K562 (cell line): ENCODE results near the gene SUMF2. TPM values are rescaled to one million over a fixed set of nuclear protein-coding genes. Genes with fewer than 3 reads are reported as not detected.
A peak's percentile ranks its signal among the peaks of the same experiment; 100 is the strongest.
"Not testable (repeated sequence)": the region's sequence is repeated elsewhere in the genome, so short reads cannot be mapped to it uniquely, and the experiment has no call there.

Experiments
- ATAC-seq: fragments of 200-7000 bp; cut with Tn5 transposase; 3 replicates; pipeline ENCODE4 v1.9.1; 2020; ENCODE audit warnings: moderate library complexity
- BruUV-seq: library from RNA; stranded (reverse); fragments of 400-500 nt; replicated peaks from 2 replicates; lab custom pipeline; 2021; lab: Mats Ljungman, UMichigan
- CTCF ChIA-PET: fragments of 300-600 bp; formaldehyde crosslinking; extraction: SDS; loops from one replicate; lab custom pipeline; 2021; ENCODE audit warnings: low intra/inter-chr PET ratio; lab: Yijun Ruan, JAX
- POLR2A ChIA-PET: fragments of 300-600, 350-650 bp; sonication (Branson Sonifier 250); formaldehyde crosslinking; extraction: SDS; loops from one replicate; lab custom pipeline; 2021; ENCODE audit warnings: antibody characterized with exemption, inconsistent platforms; lab: Yijun Ruan, JAX
- DNase-seq, 4 experiments: peaks; one replicate each; pipeline versions ENCODE4 v3.0.0 to v3.0.0-alpha.2; 2011 to 2018; ENCODE audit warnings: low spot score in 3 of 4, mixed read lengths in 3 of 4; ENCODE audit errors: extremely low read depth in 1 of 4
- FAIRE-seq: peaks from 2 replicates; lab custom pipeline; 2011; peaks lifted over from hg19 to GRCh38; lab: Jason Lieb, UNC
- H2AFZ ChIP-seq: 2 replicates; pipeline ENCODE4 v1.6.0; 2011; ENCODE audit warnings: low read depth, low read length, control low read depth, inconsistent platforms
- H3K27ac ChIP-seq: fragments of 200-600 bp; 3 replicates; pipeline ENCODE4 v1.8.0; 2011; ENCODE audit warnings: low read depth, mild to moderate bottlenecking, control low read depth, inconsistent platforms, low read length, moderate library complexity, mixed read lengths; ENCODE audit errors: extremely low read depth
- H3K27me3 ChIP-seq, 2 experiments: fragments of 300-600 bp in 1 of 2; 2 replicates in 1 of 2; 3 replicates in 1 of 2; pipeline versions ENCODE4 v1.6.0 to v1.8.0; 2011; ENCODE audit warnings: inconsistent platforms in 2 of 2, low read length in 2 of 2, mild to moderate bottlenecking in 1 of 2, mixed read lengths in 1 of 2, moderate library complexity in 1 of 2; ENCODE audit not compliant: control insufficient read depth in 2 of 2, insufficient read depth in 2 of 2
- H3K36me3 ChIP-seq: fragments of 300-600 bp; 3 replicates; pipeline ENCODE4 v1.8.0; 2011; ENCODE audit warnings: mild to moderate bottlenecking, low read length, inconsistent platforms; ENCODE audit not compliant: control insufficient read depth, insufficient read depth
- H3K4me1 ChIP-seq, 2 experiments: fragments of 200-600 bp in 1 of 2; replicated peaks in 1 of 2; 2 replicates in 1 of 2; 3 replicates in 1 of 2; pipeline versions ENCODE4 v1.5.1 to v1.8.0; 2011; ENCODE audit warnings: inconsistent platforms in 2 of 2, low read length in 2 of 2, mild to moderate bottlenecking in 1 of 2, mixed read lengths in 1 of 2, moderate library complexity in 1 of 2; ENCODE audit not compliant: control insufficient read depth in 2 of 2, insufficient read depth in 2 of 2
- H3K4me2 ChIP-seq: 2 replicates; pipeline ENCODE4 v1.6.1; 2011; ENCODE audit warnings: low read length, control low read depth, inconsistent platforms, mixed read lengths; ENCODE audit not compliant: insufficient read depth
- H3K4me3 ChIP-seq: fragments of 200-600 bp; sonication (generic), shearing (Covaris generic); 2 replicates; pipeline ENCODE4 v1.5.1; 2016; ENCODE audit warnings: control low read depth, inconsistent platforms
- H3K79me2 ChIP-seq: fragments of 200-600 bp; 3 replicates; pipeline ENCODE4 v1.8.0; 2011; ENCODE audit warnings: low read length, inconsistent platforms; ENCODE audit not compliant: control insufficient read depth, insufficient read depth
- H3K9ac ChIP-seq, 2 experiments: 2 replicates each; pipeline versions ENCODE4 v1.6.0 to v1.6.1; 2011; ENCODE audit warnings: low read depth in 2 of 2, low read length in 2 of 2, control low read depth in 1 of 2, inconsistent platforms in 1 of 2, mild to moderate bottlenecking in 1 of 2, mixed read lengths in 1 of 2; ENCODE audit not compliant: insufficient read depth in 1 of 2
- H3K9me1 ChIP-seq: one replicate; pipeline ENCODE4 v1.6.0; 2011; ENCODE audit warnings: inconsistent platforms, mild to moderate bottlenecking, low read length, moderate library complexity; ENCODE audit not compliant: control insufficient read depth, insufficient read depth
- H3K9me3 ChIP-seq: replicated peaks from 2 replicates; pipeline ENCODE4 v1.5.1; 2011; ENCODE audit warnings: low read depth, low read length, inconsistent platforms; ENCODE audit not compliant: control insufficient read depth, insufficient read depth
- H4K20me1 ChIP-seq: replicated peaks from 2 replicates; pipeline ENCODE4 v1.6.1; 2011; ENCODE audit warnings: low read length, inconsistent platforms, mixed read lengths; ENCODE audit not compliant: control insufficient read depth, insufficient read depth
- C11orf30 ChIP-seq: fragments of 450-650 bp; IDR thresholded peaks from 2 replicates; pipeline ENCODE4 v1.6.1; 2016; ENCODE audit warnings: low read depth, mild to moderate bottlenecking
- NFIC ChIP-seq: fragments of 450-650 bp; IDR thresholded peaks from 2 replicates; pipeline ENCODE4 v1.6.1; 2017; ENCODE audit warnings: mild to moderate bottlenecking, inconsistent platforms
- POLR2A ChIP-seq: fragments of 450-650 bp; conservative IDR thresholded peaks from 2 replicates; pipeline ENCODE4 v1.6.1; 2016
- POLR2B ChIP-seq: fragments of 450-650 bp; IDR thresholded peaks from 2 replicates; pipeline ENCODE4 v1.6.1; 2018; ENCODE audit warnings: low read depth; ENCODE audit not compliant: partially characterized antibody
- POLR2G ChIP-seq: fragments of 200-400 bp; formaldehyde crosslinking; IDR thresholded peaks from 2 replicates; pipeline ENCODE4 v1.6.1; 2017; ENCODE audit warnings: low read depth, mild to moderate bottlenecking, antibody characterized with exemption, low read length, moderate library complexity
- POLR2H ChIP-seq: IDR thresholded peaks from 2 replicates; pipeline ENCODE4 v1.6.1; 2016; ENCODE audit warnings: missing genetic modification characterization, low read depth, mild to moderate bottlenecking, control low read depth, missing compliant biosample characterization, moderate library complexity
- RBFOX2 ChIP-seq: fragments of 200-400 bp; formaldehyde crosslinking; IDR thresholded peaks from 2 replicates; pipeline ENCODE4 v1.6.1; 2017; ENCODE audit warnings: low read depth, mild to moderate bottlenecking, low read length, moderate library complexity
- RBM22 ChIP-seq: fragments of 200-400 bp; formaldehyde crosslinking; IDR thresholded peaks from 2 replicates; pipeline ENCODE4 v1.6.1; 2018; ENCODE audit warnings: low read length, low read depth; ENCODE audit not compliant: poor library complexity, severe bottlenecking
- SUPT5H ChIP-seq: fragments of 450-650 bp; IDR thresholded peaks from 2 replicates; pipeline ENCODE4 v1.6.1; 2016
- THRB ChIP-seq: fragments of 450-650 bp; formaldehyde crosslinking; conservative IDR thresholded peaks from 2 replicates; pipeline ENCODE4 v1.4.0; 2022; ENCODE audit warnings: mild to moderate bottlenecking, missing genetic modification characterization
- ZNF121 ChIP-seq: sonication (generic); formaldehyde crosslinking; conservative IDR thresholded peaks from 2 replicates; pipeline ENCODE4 v1.8.0; 2022; ENCODE audit warnings: missing genetic modification reagents
- ZNF316 ChIP-seq: fragments of 450-650 bp; IDR thresholded peaks from 2 replicates; pipeline ENCODE4 v1.6.1; 2016
- WGBS: fragments of 100-300 bp; shearing (Covaris generic); methylation state at CpG from one replicate; pipeline ENCODE4 v1.1.6; 2016; ENCODE audit warnings: low coverage, mixed read lengths; ENCODE audit not compliant: insufficient coverage; ENCODE audit errors: missing lambda C conversion rate; 5-methylcytosine and 5-hydroxymethylcytosine counted together
- in situ Hi-C: fragments of 300-500 bp; cut with MboI; formaldehyde crosslinking; loops from 4 replicates; pipeline ENCODE4 v1.15.0; 2018; ENCODE audit warnings: inconsistent platforms, mixed read lengths
- intact Hi-C: fragments of 100-400 bp; cut with micrococcal nuclease; formaldehyde crosslinking; loops from 2 replicates; pipeline ENCODE4 v1.14.2; 2022
- polyA plus RNA-seq, 8 experiments: library from polyadenylated mRNA; depleted of rRNA in 4 of 8; stranded (reverse) in 5 of 8; unstranded in 3 of 8; fragments of >200 nt; fragmentation: Nextera tagmentation in 2 of 8; fragmentation: Illumina TruSeq in 1 of 8; extraction: Ambion mirVana in 2 of 8; extraction: Trizol in 1 of 8; gene quantifications; 2 replicates each; pipeline versions ENCODE4 v1.2.1 to v1.2.3, GENCODE V29; 2011 to 2014; ENCODE audit warnings: inconsistent platforms in 1 of 8, missing spikeins in 1 of 8
- total RNA-seq, 7 experiments: library from RNA; depleted of rRNA in 6 of 7; stranded (reverse); fragments of >200 nt in 6 of 7; fragmentation: Illumina TruSeq in 2 of 7; extraction: Trizol in 2 of 7; gene quantifications; 2 replicates each; pipeline versions ENCODE4 v1.2.1 to v1.2.3, GENCODE V29; 2011 to 2021; ENCODE audit warnings: low replicate concordance in 1 of 7

SUMF2 gene
- total and polyA plus RNA-seq, 9 of the 15 experiments (the other 6 are each of a cell fraction or from before 2014, with no cell fraction given), result 39.0 to 113 (median 67.7) TPM

- DNase-seq, H3K4me1 ChIP-seq, H3K27ac ChIP-seq, H4K20me1 ChIP-seq, intact Hi-C loops, H3K9ac ChIP-seq, BruUV-seq, in situ Hi-C loops, H2AFZ ChIP-seq, FAIRE-seq, H3K27me3 ChIP-seq, H3K9me1 ChIP-seq, CTCF ChIA-PET, H3K9me3 ChIP-seq, H3K4me2 ChIP-seq, H3K4me3 ChIP-seq: not testable (repeated sequence)
- 63% methylated on average over 3 of the region's 8 CpGs for WGBS
- peak; percentile 28 for ATAC-seq
- peak; percentile 91 for TF ChIP-seq ZNF121 (CRISPR knock-in tag)
- peak; percentile 62 for TF ChIP-seq RBFOX2
- peak; percentile 51 for TF ChIP-seq ZNF316
- 0 out of 2 replicates have a peak, but pooled peaks have one; percentile 4 for TF ChIP-seq NFIC
- peak; percentile 47 for TF ChIP-seq POLR2G
- TF ChIP-seq C11orf30, result peak; percentile 39; the same call in 1 of the 2 replicates
- peak; percentile 76 for TF ChIP-seq POLR2B
- TF ChIP-seq THRB (CRISPR knock-in tag), result peak; percentile 75; the same call in 1 of the 2 replicates
- 0 out of 2 replicates have a peak, but pooled peaks have one; percentile 42 for TF ChIP-seq POLR2H (tag)
- TF ChIP-seq POLR2A, result peak; percentile 65
- TF ChIP-seq SUPT5H, result peak; percentile 73; the same call in 1 of the 2 replicates
- TF ChIP-seq RBM22, result peak; percentile 57
- POLR2A ChIA-PET, result interaction anchor here (0.6 to 3.7 kb wide), 4 partner anchors 8 to 83 kb away, joined by 3 to 12 read pairs (median 4); partner anchors contain the start of gene CHCHD2
- Histone ChIP-seq H3K36me3 (peaks cover 43% of the 10 kb centered on the region), H3K79me2 (peaks cover 10% of the 10 kb centered on the region)
Measured at GRCh38 chr7:56098187-56099008, 34.3 kb downstream of the SUMF2 start.
